CD14-positive monocyte (primary cell): ENCODE results near the gene CAMK2A. TPM values are rescaled to one million over a fixed set of nuclear protein-coding genes. Genes with fewer than 3 reads are reported as not detected.

Experiments
- DNase-seq, 3 donors: peaks; one replicate each; pipeline ENCODE4 v3.0.0-alpha.2; 2011 to 2022
- H2AFZ ChIP-seq: 2 replicates; pipeline ENCODE4 v1.6.0; 2012; ENCODE audit warnings: mild to moderate bottlenecking, low read depth, low read length, inconsistent platforms; ENCODE audit not compliant: insufficient read depth, poor library complexity, severe bottlenecking
- H3K27ac ChIP-seq, 2 donors: 1 replicate in 1 of 2; 2 replicates in 1 of 2; pipeline ENCODE4 v1.5.1; 2012 to 2013; ENCODE audit warnings: low read length in 2 of 2, control low read depth in 1 of 2, inconsistent platforms in 1 of 2, low read depth in 1 of 2, mild to moderate bottlenecking in 1 of 2
- H3K27me3 ChIP-seq, 2 donors: one replicate each; pipeline versions ENCODE4 v1.6.0 to v1.6.1; 2011 to 2013; ENCODE audit warnings: low read length in 2 of 2; ENCODE audit not compliant: control insufficient read depth in 2 of 2, insufficient read depth in 2 of 2
- H3K36me3 ChIP-seq, 2 donors: replicated peaks in 1 of 2; 1 replicate in 1 of 2; 2 replicates in 1 of 2; pipeline versions ENCODE4 v1.5.1 to v1.6.1; 2012 to 2013; ENCODE audit warnings: low read length in 2 of 2, control low read depth in 1 of 2, inconsistent platforms in 1 of 2, mild to moderate bottlenecking in 1 of 2; ENCODE audit not compliant: insufficient read depth in 2 of 2, control insufficient read depth in 1 of 2
- H3K4me1 ChIP-seq, 2 donors: 1 replicate in 1 of 2; 2 replicates in 1 of 2; pipeline versions ENCODE4 v1.5.1 to v1.6.1; 2012 to 2013; ENCODE audit warnings: low read length in 2 of 2, control low read depth in 1 of 2, inconsistent platforms in 1 of 2, mild to moderate bottlenecking in 1 of 2, moderate library complexity in 1 of 2; ENCODE audit not compliant: insufficient read depth in 2 of 2, control insufficient read depth in 1 of 2
- H3K4me2 ChIP-seq: replicated peaks from 2 replicates; pipeline ENCODE3; 2012; ENCODE audit warnings: low read length, moderate library complexity, mild to moderate bottlenecking; ENCODE audit not compliant: poor library complexity, severe bottlenecking; ENCODE audit errors: extremely low read depth
- H3K4me3 ChIP-seq, 3 experiments: fragments of 200-600 bp in 1 of 3; sonication (generic) in 1 of 3; replicated peaks in 1 of 3; 1 replicate in 2 of 3; 2 replicates in 1 of 3; pipeline ENCODE4 v1.5.1; 2011 to 2013; ENCODE audit warnings: low read length in 3 of 3, mild to moderate bottlenecking in 3 of 3, control low read depth in 2 of 3, low read depth in 2 of 3, inconsistent platforms in 1 of 3, moderate library complexity in 1 of 3
- H3K79me2 ChIP-seq: 2 replicates; pipeline ENCODE4 v1.6.0; 2012; ENCODE audit warnings: mild to moderate bottlenecking, control low read depth, inconsistent platforms, low read length, moderate library complexity; ENCODE audit not compliant: insufficient read depth
- H3K9ac ChIP-seq: 2 replicates; pipeline ENCODE4 v1.6.0; 2017; ENCODE audit warnings: low read length, mild to moderate bottlenecking; ENCODE audit not compliant: insufficient read depth, poor library complexity, severe bottlenecking
- H3K9me3 ChIP-seq, 2 donors: replicated peaks in 1 of 2; 1 replicate in 1 of 2; 2 replicates in 1 of 2; pipeline versions ENCODE4 v1.5.1 to v1.6.1; 2012 to 2013; ENCODE audit warnings: low read length in 2 of 2, control low read depth in 1 of 2; ENCODE audit not compliant: control insufficient read depth in 1 of 2, insufficient read depth in 1 of 2
- H4K20me1 ChIP-seq: 2 replicates; pipeline ENCODE4 v1.6.0; 2012; ENCODE audit warnings: mild to moderate bottlenecking, low read length, control low read depth, moderate library complexity; ENCODE audit not compliant: insufficient read depth
- H3K27ac Mint-ChIP-seq, 7 donors: one replicate each; pipeline ENCODE4 v1.8.0; 2020; ENCODE audit warnings: mild to moderate bottlenecking in 7 of 7, mixed read lengths in 7 of 7, moderate library complexity in 6 of 7, inconsistent platforms in 2 of 7
- H3K27me3 Mint-ChIP-seq, 3 donors: one replicate each; pipeline ENCODE4 v1.8.0; 2021 to 2022; ENCODE audit warnings: low read depth in 3 of 3, mild to moderate bottlenecking in 3 of 3, mixed read lengths in 3 of 3, moderate library complexity in 3 of 3, inconsistent platforms in 1 of 3
- H3K36me3 Mint-ChIP-seq, 2 donors: one replicate each; pipeline ENCODE4 v1.8.0; 2020; ENCODE audit warnings: mixed read lengths in 2 of 2, inconsistent platforms in 1 of 2, mild to moderate bottlenecking in 1 of 2
- H3K4me1 Mint-ChIP-seq: one replicate; pipeline ENCODE4 v1.8.0; 2020; ENCODE audit warnings: mild to moderate bottlenecking, mixed read lengths
- H3K4me3 Mint-ChIP-seq, 2 donors: one replicate each; pipeline ENCODE4 v1.8.0; 2020; ENCODE audit warnings: mild to moderate bottlenecking in 2 of 2, mixed read lengths in 2 of 2, moderate library complexity in 1 of 2
- H3K9me3 Mint-ChIP-seq, 7 donors: one replicate each; pipeline ENCODE4 v1.8.0; 2020 to 2022; ENCODE audit warnings: mixed read lengths in 7 of 7, mild to moderate bottlenecking in 6 of 7, moderate library complexity in 6 of 7, inconsistent platforms in 2 of 7
- CTCF ChIP-seq: fragments of 200-600 bp; IDR thresholded peaks from one replicate; pipeline ENCODE4 v1.8.0; 2022; ENCODE audit warnings: antibody characterized with exemption, mild to moderate bottlenecking
- WGBS: methylation state at CpG from one replicate; pipeline ENCODE4 v1.1.5; 2013; ENCODE audit warnings: missing lambda C conversion rate; ENCODE audit not compliant: insufficient coverage; 5-methylcytosine and 5-hydroxymethylcytosine counted together
- intact Hi-C, 2 donors: fragments of 100-400 bp; cut with micrococcal nuclease; formaldehyde crosslinking; loops; one replicate each; pipeline versions ENCODE4 v1.15.0 to v1.15.1; 2023
- polyA plus RNA-seq, 3 donors: library from polyadenylated mRNA; depleted of rRNA in 1 of 3; unstranded in 2 of 3; stranded (reverse) in 1 of 3; fragments of 300-500 nt in 2 of 3; fragments of >200 nt in 1 of 3; fragmentation: Illumina TruSeq in 2 of 3; gene quantifications; 1 replicate in 2 of 3; 2 replicates in 1 of 3; pipeline ENCODE4 v1.2.3, GENCODE V29; 2012 to 2021

CAMK2A gene
- polyA plus RNA-seq, 3 donors, result not detected

DNA sequence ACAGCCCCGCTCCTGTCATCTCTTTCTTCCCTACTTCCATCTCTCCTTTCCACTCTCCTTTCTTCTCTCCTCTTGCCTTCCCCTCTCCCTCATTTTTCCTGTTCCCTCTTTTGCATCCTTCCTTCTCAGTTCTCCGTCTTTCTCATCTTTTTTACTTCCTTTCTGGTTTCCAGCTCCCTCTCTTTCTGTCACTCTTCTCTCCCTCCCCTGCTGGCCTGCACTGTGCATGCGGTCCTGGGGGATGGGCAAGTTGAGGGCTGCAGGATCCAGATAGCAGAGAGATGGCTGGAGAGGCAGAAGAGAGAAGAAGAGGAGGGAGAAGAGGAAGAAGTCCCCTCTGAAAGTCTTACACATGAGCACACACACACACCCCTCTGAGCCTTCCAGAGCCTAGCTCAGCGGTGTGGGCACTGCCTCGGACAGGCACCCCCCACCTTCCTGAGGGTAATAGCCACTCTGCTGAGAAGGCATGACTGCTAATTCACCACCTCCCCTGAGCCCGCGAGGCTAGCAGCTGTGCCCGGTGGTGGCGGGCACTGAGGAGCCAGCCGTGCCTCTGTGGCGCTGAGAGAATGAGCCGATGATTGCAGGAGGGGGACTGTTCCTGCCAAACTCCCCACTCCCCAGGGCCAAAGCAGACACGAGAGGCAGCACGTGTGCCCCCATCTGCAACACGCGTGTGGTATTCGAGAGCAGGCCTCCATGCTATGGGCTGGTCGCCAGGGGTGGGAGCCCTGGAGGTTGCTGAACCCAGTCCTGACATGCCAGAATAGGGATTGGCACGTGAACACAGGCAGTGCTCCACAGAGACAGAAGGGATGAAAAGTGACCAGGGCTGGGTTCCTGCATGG lies 3.7 kb upstream of the CAMK2A start:
- no peak for TF ChIP-seq CTCF
- Histone ChIP-seq H3K27ac (no peak overlapping the region), H3K4me2 (no peak overlapping the region), H3K9ac (no peak overlapping the region), H3K79me2 (no peaks in the 10 kb centered on the region), H3K36me3 (no peaks in the 10 kb centered on the region), H3K4me3 (no peak overlapping the region), H3K9me3 (no peaks in the 10 kb centered on the region), H3K27me3 (no peaks in the 10 kb centered on the region), H3K4me1 (peaks cover 4 to 6% of the 10 kb centered on the region in 2 donors), H4K20me1 (no peaks in the 10 kb centered on the region), H2AFZ (no peak overlapping the region)
- Mint-ChIP-seq H3K4me1 (peaks cover 5% of the 10 kb centered on the region), H3K4me3 (no peak overlapping the region), H3K36me3 (no peaks in the 10 kb centered on the region), H3K9me3 (no peaks in the 10 kb centered on the region), H3K27ac (peak overlapping the region in 1 of 7 donors; percentile 76), H3K27me3 (peaks cover 8 to 11% (median 9%) of the 10 kb centered on the region in 3 donors)
- WGBS, result 88% methylated on average over 15 of the region's 19 CpGs
- intact Hi-C loops, result no loop called here
- DNase-seq, result no peak

DNA sequence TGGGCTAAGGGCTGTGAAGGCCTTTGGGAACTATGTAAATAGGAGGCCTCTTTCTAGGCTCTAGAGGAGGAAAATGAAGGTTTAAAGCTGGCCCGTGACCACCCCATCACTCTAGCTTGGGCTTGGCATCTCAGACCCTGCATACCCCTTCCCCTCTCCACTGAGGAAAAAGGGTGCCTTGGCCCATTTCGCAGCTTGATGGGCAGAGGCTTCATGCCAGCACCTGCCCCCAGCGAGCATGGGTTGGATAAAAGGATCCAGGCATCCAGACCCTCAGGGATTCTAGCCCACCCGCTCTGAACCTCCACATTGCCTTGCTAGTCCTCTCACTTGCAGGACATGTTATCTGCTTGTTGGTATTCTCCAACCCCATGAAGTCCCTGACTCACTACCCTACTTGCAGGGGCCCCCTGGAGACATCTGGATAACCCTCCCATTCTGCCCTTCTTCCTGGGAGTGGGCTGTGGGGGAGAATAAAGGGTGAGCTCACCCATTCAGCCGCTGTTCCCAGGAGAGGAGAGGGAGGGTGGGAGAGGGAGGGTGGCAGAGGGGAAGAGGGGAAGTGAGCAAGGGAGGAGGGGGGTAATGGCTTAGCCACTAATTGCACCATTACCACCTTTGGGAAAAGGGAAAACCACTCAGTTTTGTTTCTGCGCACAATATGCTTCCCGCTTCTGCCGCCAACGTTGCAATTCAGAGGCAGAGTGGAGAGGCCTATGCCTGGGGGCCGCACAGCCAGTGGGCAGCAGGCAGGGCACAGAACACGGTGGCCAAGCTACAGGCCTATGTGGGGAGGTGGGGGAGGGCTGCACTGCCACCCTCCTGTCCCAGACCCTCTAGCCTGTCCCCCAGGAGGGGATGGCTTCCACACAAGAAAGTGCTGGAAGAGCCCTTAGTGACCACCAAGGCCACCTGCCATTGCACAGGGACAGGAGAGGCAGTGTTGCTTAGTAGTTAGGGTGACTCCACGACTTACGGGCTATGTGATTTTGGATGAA lies 2.1 kb upstream of the CAMK2A start:
- Histone ChIP-seq H3K36me3 (no peaks in the 10 kb centered on the region), H4K20me1 (no peaks in the 10 kb centered on the region), H3K79me2 (no peaks in the 10 kb centered on the region), H3K4me2 (no peak overlapping the region), H3K27ac (no peak overlapping the region), H3K9ac (no peak overlapping the region), H3K4me1 (peaks cover 4 to 6% of the 10 kb centered on the region in 2 donors), H3K9me3 (no peaks in the 10 kb centered on the region), H3K27me3 (no peaks in the 10 kb centered on the region), H2AFZ (no peak overlapping the region), H3K4me3 (no peak overlapping the region)
- no peak for TF ChIP-seq CTCF
- Mint-ChIP-seq H3K4me3 (peak overlapping the region in 1 of 2 donors; percentile 43), H3K27me3 (peaks cover 8 to 11% (median 9%) of the 10 kb centered on the region in 3 donors), H3K4me1 (peaks cover 5% of the 10 kb centered on the region), H3K27ac (no peak overlapping the region), H3K36me3 (no peaks in the 10 kb centered on the region), H3K9me3 (no peaks in the 10 kb centered on the region)
- intact Hi-C loops, result no loop called here
- no peak for DNase-seq
- 33% methylated on average over 9 of the region's 13 CpGs for WGBS
